ENCODE results near the gene SERPINB10. TPM values are rescaled to one million over a fixed set of nuclear protein-coding genes. Genes with fewer than 3 reads are reported as not detected.

Gene SERPINB10
- total and polyA plus RNA-seq, 9 of the 15 experiments (the other 6 are each of a cell fraction or from before 2014, with no cell fraction given), result not detected

DNA sequence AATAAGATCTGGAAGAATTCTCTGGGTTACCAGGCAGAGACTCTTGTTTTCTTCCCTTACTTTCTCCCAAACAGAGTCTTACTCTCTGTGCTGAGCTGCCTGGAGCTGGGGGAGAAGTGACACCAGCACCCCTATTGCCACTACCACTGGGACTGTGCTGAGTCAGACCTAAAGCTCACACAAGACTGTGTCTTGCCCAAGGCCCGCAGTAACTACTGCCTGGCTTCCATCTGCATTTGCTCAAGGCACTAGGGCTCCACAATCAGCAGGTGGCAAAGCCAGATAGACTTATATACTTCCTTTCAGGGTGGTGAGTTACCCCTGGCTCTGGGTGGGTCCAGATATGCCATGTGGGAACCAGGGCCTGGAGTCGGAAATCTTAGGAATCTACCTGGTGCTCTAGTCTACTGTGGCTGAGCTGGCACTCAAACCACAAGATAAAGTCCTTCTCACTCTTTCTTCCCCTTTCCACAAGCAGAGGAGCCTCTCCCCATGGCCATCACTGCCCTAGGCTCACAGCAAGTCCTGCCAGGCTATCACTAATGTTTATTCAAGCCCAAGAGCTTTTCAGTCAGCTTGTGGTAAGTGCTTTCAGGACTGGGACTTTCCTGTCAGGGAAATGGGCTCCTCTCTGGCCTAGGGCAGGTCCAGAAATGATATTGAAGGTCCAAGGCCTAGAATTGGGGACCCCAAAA lies 47.8 kb upstream of the SERPINB10 start:
- H3K79me2 ChIP-seq (ENCODE audit: control insufficient read depth, insufficient read depth, low read length), result no peaks in the 10 kb centered on the region
- H3K9ac ChIP-seq (ENCODE audit: insufficient read depth in 1 of 2, low read depth in 2 of 2, low read length in 2 of 2), result no peak overlapping the region
- H3K4me1 ChIP-seq (replicated peaks in 1 of 2; ENCODE audit: control insufficient read depth in 2 of 2, insufficient read depth in 2 of 2, low read length in 2 of 2), result no peaks in the 10 kb centered on the region
- H4K20me1 ChIP-seq (replicated peaks; ENCODE audit: control insufficient read depth, insufficient read depth, low read length), result no peaks in the 10 kb centered on the region
- H3K27ac ChIP-seq (ENCODE audit: extremely low read depth, low read depth, low read length), result no peak overlapping the region
- CTCF ChIA-PET (ENCODE audit: low intra/inter-chr PET ratio), result no interaction called here
- H3K36me3 ChIP-seq (ENCODE audit: control insufficient read depth, insufficient read depth, low read length), result no peaks in the 10 kb centered on the region
- H3K27me3 ChIP-seq (ENCODE audit: control insufficient read depth in 2 of 2, insufficient read depth in 2 of 2, low read length in 2 of 2), result no peaks in the 10 kb centered on the region
- no peak overlapping the region for H3K4me2 ChIP-seq (ENCODE audit: insufficient read depth, low read length)
- no peaks in the 10 kb centered on the region for H3K9me1 ChIP-seq (ENCODE audit: control insufficient read depth, insufficient read depth, low read length)
- no peaks in the 10 kb centered on the region for H3K9me3 ChIP-seq (replicated peaks; ENCODE audit: control insufficient read depth, insufficient read depth, low read depth, low read length)
- ATAC-seq (no peak), FAIRE-seq (no peak), DNase-seq (ENCODE audit: extremely low read depth in 1 of 4, low spot score in 3 of 4) (no peak)
- no TSS peak for BruUV-seq (replicated peaks)
- POLR2A ChIA-PET, result no interaction called here
- in situ Hi-C loops (cut with MboI) (no loop called here), intact Hi-C loops (cut with micrococcal nuclease) (no loop called here)
- no peak for TF ChIP-seq KLF6 (CRISPR knock-in tag; IDR thresholded peaks at IDR 0.05; ENCODE audit: borderline replicate concordance)
- TF ChIP-seq, protein P1, sequence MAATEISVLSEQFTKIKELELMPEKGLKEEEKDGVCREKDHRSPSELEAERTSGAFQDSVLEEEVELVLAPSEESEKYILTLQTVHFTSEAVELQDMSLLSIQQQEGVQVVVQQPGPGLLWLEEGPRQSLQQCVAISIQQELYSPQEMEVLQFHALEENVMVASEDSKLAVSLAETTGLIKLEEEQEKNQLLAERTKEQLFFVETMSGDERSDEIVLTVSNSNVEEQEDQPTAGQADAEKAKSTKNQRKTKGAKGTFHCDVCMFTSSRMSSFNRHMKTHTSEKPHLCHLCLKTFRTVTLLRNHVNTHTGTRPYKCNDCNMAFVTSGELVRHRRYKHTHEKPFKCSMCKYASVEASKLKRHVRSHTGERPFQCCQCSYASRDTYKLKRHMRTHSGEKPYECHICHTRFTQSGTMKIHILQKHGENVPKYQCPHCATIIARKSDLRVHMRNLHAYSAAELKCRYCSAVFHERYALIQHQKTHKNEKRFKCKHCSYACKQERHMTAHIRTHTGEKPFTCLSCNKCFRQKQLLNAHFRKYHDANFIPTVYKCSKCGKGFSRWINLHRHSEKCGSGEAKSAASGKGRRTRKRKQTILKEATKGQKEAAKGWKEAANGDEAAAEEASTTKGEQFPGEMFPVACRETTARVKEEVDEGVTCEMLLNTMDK (IDR thresholded peaks at IDR 0.05; ENCODE audit: borderline replicate concordance, insufficient read depth, low read depth, low read length, poor library complexity, severe bottlenecking), result no peak
- TF ChIP-seq ZNF695 (CRISPR knock-in tag; IDR thresholded peaks at IDR 0.05), result no peak
- no peak for TF ChIP-seq TCF3 (CRISPR knock-in tag; IDR thresholded peaks at IDR 0.05)
- TF ChIP-seq SIX5 (IDR thresholded peaks at IDR 0.05; ENCODE audit: borderline replicate concordance in 1 of 2, insufficient read depth in 1 of 2, low read depth in 1 of 2, low read length in 2 of 2), result no peak
- no peak for TF ChIP-seq PHF20 (IDR thresholded peaks at IDR 0.05; ENCODE audit: partially characterized antibody)
- TF ChIP-seq ZNF212 (CRISPR knock-in tag; IDR thresholded peaks at IDR 0.05), result no peak
- no peak for TF ChIP-seq ZNF3 (CRISPR knock-in tag; IDR thresholded peaks at IDR 0.05)
- no peak for TF ChIP-seq ARID1B (IDR thresholded peaks at IDR 0.05)
- H2AFZ ChIP-seq (ENCODE audit: low read depth, low read length), result no peak overlapping the region
- WGBS (ENCODE audit: insufficient coverage, low coverage, missing lambda C conversion rate), result 0% methylated on average over 2 of the region's 2 CpGs
- H3K4me3 ChIP-seq, result no peak overlapping the region
